Measurements from ENCODE around the gene BOK.
A peak's percentile ranks its signal among the peaks of the same experiment; 100 is the strongest.

Gene BOK

GRCh38 chr2:241539616-241540374, 18.8 kb upstream of the BOK start:
- DNase-seq: no peak

DNA sequence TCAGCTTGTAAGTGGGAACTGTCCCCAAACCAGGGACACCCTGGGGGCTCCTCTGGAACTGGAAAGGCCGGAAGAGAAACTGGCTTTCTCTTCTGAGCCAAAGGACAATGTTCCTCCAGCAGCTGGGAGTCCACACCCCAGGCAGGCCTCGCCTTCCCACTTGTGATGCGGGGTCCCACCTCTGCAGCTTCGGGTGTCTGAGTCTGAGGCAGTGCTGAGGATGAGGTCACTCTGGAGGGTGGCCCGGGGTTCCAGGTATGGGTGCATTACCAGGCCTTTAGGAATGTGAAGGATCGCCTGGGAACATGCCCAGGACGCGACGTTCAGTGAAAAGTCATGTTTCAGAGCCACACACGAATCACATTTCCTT, 18.2 kb upstream of the BOK start:
- no peak for DNase-seq

- peak; percentile 38 for DNase-seq
Observed at GRCh38 chr2:241540771-241541561, 17.6 kb upstream of the BOK start.

GRCh38 chr2:241541564-241542277, 16.8 kb upstream of the BOK start:
- no peak for DNase-seq

DNA sequence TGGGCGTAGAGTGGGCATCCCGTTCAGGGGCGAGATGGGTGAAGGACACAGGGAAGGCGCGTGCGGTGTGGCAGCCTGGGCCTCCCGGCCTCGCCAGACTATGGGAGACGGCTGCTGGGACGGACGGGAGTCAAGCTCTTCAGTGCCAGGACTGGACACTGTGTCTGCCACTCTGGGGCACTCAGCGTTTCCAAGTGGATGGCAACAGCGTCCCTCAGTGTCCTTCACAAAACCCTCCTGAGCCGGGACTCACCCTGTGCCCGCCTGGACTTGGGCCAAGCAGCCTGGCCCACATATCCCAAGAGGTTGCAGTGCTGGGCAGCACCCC, 16.3 kb upstream of the BOK start:
- DNase-seq: no peak

DNA sequence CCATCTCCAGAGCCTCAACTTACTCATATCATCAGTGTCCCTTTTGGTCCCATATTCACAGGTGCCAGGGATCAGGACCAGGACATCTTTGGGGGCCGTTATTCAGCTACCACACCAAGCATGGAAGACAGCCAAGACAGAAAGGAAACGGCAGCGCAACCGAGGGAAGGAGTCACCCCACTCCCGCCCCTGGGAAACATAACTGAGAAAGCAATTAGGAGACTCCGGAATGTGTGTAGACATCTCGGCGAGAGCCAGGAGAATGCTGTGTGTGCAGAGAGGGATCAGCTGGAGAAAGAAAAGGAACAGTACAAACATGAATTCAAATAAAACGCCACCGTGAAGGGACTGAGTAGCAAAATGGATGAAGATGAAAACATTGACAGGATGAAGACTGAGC, 13.4 kb upstream of the BOK start:
- no peak for DNase-seq

DNA sequence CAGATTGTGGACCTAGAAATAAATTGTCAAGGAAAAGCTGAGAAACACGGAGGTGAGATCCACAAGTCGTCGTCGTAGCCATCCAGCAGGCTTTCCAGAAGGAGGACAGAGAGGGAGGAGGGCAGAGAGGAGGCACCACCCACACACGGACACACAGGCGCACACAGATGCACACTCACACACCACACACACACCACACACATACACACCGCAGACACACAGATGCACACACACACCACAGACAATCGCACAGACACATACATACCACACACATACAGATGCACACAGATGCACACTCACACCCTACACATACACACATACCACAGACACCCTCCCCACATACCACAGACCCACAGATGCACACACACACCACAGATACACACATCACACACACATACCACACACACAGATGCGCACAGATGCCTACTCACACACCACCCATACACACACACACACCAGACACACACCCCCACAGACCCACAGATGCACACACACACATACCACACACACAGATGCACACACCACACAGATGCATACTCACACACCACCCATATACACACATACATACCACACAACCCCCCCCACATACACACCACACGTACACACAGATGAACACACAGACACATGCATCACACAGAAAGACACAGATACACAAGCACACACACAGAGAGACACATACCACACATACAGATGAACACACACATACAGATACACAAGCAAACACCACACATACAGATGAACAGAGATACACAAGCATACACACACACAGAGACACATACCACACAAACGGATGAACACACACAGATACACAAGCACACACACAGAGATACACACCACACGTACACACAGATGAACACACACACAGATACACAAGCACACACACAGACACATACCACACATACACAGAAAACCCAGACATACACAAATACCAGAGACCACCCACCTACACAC, 12.7 kb upstream of the BOK start:
- no peak for DNase-seq

DNA sequence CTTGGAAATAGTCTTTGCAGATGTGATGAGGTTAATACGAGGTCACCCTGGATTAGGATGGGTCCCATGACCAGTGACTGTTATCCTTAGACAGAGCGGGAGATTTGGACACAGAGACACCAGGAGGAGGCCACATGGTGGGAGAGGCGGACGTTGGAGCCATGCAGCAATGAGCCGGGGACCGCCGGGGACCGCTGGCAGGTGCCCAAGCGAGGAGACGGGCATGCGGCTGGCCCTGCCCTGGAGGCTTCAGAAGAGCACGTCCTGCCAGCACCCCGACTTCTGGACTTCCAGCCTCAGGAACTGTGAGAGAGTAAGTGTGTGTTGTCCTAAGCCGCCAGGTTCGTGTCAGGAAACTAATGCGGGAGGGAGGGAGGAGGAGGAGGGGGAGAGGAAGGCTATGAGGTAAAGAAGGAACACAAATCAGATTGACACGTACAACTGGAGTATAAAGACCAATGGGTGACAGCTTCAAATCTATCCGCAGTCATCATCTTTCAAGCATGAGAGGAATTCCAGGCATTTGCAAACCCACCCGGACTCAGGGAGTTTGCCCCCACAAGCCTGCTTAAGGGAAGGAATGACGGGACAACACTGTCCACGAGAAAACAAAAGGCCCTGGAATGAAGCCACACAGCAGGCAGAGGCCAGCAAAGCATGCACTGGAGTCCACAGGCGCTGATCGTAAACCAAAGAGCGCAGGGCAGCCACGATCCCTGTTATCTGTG, 11.6 kb upstream of the BOK start:
- no peak for DNase-seq

GRCh38 chr2:241547781-241548450, 10.6 kb upstream of the BOK start:
- DNase-seq: no peak

DNA sequence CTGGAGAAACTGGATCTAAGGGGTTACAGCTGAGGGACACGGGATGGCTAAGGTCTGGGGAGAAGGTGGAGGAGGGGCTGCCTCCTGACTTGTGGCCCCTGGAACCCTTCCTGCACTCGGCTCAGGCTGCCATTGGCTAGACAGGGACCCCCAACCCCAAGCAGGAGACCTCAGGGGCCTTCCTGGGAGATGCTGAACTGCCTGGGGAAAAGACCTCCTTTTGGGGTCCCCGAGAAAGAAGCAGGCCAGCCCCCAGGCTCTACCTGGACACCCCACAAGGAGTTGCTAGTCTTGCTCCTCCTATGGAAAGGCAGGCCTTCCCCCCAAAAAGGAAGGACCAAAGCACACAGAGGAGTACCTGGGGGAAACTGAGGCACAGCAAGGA, 10.1 kb upstream of the BOK start:
- no peak for DNase-seq

DNA sequence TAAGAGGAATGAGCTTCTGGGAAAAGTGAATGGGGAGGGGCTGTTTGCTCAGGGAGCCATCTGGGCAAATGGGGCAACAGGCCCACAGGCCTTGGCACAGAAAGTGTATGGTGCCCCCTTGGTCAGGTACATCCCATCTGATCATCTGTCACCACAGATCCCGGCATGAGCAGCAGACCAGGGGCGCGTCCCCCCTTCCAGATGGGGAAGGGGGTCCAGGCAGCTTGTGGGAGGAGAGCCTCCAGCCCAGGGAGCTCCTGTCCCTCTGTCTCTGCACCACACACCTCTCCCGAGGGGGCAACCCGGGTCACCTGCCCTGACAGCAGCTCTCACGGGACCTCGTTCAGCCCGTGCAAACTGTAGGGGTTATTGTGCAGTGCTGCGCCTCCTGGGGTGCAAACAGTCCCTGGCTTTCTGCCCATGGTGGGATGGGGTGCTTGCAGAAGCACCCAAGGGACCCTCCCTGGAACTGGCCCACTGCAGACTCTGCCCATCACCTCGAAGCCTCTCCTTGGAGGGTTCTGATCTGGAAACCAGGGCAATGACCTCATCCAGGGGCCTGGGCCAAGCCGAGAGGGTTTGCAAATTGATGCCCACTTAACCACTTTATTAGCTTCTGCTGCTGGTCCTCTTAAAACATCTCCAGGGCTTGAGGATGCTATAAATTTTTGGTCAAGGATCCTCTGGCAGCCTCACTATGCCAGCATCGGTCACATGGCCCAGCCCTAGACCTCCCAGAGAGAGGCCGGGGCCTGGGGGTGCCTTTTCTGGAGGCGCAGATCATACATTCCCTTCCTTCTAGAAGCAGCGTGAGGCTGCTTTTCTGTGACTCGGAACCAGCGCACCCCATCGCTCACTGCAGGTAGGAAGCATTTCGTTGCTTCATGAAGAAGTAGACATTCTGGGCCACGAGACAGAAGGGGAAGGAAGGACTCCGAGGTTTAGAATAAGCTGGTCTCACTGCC, 7.6 kb upstream of the BOK start:
- DNase-seq: no peak

DNA sequence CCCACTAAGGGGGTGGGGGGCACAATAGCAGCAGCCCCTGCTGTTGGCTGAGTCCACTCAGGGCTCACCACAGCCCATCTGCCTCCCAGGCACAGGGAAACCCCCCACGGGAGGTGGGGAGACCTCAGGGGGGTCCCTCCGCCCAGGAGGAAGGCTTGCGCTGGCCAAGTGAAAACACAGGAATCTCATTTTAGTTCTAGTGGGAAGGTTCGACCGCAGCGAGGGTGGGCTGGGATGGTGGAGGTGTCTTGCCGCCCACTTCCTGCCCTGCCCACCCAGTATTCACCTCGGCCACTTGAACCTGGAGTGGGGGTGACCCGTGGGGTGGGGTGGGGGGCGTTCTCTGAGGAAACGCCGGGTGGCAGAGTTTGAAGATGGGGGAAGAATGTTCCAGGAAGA, 6.9 kb upstream of the BOK start:
- no peak for DNase-seq

DNA sequence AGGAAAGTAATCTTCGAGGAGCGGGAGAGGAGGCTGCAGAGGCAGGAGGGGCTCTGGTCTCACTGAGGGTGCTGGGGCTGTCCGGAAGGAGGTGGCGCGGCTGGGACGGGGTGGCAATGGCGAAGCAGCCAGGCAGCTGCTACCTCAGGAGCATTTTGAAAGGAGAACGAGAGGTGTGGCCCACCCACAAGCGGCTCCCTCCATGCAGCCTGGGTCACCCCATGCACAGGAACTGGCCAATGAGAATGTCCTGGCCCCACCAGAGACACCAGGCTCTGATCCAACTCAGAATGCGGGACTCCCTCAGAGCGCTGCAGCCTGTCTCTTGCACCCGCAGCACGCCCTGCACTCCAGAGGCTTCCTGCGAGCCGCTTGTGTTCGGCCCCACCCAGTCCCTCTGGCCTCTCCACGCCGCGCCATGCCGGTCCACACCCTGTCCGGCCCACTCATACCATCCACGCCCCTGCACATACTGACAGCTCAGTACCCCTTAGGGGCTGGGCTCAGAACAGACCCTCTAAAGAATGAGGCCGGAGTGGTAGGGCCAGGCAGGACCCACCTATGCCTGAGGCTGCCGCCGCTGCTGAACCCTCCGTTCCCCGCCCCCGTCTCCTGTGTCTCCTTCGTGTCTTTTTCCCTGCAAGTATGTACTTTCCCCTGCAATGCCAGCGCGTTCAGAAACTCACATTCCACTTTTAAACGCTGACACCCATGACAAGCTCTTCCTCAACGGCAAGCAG, 6.4 kb upstream of the BOK start:
- no peak for DNase-seq

- no peak for DNase-seq
Observed at GRCh38 chr2:241553512-241553830, 5.1 kb upstream of the BOK start.

DNA sequence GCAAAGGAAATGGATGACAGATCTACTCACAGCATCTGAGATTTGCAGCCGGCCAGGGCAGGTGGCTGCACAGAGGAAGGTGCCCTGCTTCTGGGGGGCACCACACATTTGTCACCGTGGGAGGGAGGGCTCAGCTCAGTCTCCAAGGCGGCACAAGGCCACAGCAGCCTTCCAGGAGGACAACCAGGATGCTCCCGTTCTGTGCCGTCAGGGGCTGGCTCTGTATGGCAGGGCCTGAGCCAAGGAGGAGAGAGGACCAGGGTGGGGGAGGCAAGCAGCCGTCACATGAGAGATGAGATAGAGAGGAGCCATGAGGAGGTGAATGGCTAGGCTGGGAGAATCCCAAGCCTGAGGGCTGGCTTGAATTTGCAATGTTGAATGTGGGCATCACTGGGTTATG, 4.6 kb upstream of the BOK start:
- DNase-seq: no peak

GRCh38 chr2:241554610-241555322, 3.8 kb upstream of the BOK start:
- DNase-seq: no peak

- no peak for DNase-seq
Observed at GRCh38 chr2:241555711-241556110, 2.8 kb upstream of the BOK start.

GRCh38 chr2:241556746-241557145, 1.8 kb upstream of the BOK start:
- DNase-seq: no peak

All from OCI-M1 (cell line).